ENCODE data around the gene PIGZ.
A peak's percentile ranks its signal among the peaks of the same experiment; 100 is the strongest.

Gene PIGZ

GRCh38 chr3:196976941-196977340 is 8.3 kb upstream of the PIGZ start:
- DNase-seq, result no peak

GRCh38 chr3:196975349-196975748 is 6.7 kb upstream of the PIGZ start:
- DNase-seq, result no peak

- DNase-seq, result no peak
Observed at GRCh38 chr3:196974661-196975060, 6.0 kb upstream of the PIGZ start.

DNA sequence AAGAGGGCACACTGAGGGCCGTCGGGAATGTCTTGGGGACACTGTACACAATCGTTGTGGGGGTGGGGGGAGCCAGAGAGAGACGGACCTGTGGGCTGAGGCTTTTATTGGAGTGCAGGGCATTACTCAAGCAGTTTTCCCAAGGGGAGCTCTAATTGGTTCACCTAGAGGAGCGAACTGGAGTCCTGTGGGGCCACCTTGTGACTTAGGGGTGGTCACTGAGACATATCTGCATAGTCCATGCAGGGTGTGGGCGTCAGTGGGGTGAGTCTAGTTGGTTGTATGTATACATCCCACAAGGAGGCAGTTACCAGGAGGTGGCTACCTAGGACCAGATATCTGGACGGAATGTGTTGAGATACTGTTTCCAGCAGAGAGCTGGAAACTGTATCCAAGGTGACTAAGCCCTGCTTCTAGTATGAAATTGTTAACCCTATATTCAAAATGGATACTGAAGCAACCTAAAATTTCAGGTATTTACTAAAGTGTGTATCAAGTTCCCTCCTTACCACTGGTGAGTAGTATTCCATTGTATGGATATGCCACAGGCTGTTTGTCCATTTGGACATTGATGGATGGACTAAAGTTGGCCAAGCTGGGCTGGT is 2.6 kb upstream of the PIGZ start:
- no peak for DNase-seq

DNA sequence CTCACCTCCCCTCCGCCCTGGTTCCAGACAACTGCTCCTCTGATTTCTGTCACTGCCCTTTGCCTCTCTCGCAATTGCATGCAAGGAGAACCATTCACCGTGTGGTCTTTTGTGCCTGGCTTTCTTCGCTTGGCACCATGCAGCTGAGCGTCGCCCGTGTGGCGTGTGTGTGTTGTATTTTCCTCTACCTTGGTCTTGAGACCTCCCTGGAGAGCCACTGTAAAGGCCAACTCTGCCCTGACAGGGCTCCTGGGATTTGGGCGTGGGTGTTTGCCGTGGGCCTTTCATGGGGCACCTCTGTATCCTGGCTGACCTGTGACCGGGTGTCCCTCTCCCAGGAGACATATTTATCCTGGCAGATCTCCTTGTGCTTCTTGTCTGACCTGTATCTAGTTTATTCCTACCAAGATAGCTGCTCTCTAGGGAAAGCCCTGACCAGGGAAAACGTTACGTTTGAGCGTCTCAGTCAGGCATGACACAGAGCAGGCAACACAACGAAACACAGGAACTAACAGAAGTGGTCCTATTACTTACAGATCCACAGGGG is 2.0 kb upstream of the PIGZ start:
- DNase-seq, result no peak

DNA sequence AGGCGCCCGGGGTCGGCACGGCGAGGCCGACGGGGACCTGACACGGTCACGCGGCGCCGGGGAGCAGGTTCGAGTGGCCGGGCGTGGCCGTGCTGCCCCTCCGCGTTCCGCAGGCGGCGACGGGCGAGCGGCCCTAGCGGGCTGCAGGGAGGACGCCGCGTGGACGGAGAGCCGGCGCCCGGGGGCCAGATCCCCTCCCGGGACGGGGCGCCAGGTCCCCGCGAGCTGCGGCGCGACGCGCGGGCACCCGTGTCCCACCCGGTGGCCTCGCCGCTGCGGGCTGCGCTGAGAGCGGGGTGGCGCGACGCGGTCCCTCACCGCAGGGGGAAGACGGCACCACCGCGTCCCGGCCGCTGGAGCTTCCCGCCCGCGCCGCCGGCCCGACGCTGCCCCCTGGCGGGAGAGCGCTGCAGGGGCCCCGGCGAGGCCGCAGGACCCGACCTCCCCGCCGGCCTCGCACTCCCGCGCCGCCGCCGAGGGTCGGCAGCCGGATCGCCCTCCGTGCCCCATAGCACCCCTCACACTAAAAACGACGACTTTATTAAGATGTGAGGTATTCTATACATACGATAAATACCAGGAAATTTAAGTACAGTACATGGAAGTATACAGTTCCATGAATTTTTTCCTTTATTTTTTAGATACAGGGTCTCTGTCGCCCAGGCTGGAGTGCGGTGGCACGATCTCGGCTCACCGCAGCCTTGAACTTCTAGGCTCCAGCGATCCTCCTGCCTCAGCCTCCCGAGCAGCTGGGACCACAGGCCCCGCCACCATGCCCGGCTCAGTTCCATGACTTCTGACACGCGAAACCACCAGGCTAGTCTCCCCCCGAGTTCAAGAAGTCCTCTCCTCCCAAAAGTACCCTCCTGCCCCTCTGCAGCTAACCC is 1.3 kb upstream of the PIGZ start:
- DNase-seq, result peak; percentile 72

GRCh38 chr3:196969134-196969659 is 564 bp upstream of the PIGZ start:
- DNase-seq, result peak; percentile 28

DNA sequence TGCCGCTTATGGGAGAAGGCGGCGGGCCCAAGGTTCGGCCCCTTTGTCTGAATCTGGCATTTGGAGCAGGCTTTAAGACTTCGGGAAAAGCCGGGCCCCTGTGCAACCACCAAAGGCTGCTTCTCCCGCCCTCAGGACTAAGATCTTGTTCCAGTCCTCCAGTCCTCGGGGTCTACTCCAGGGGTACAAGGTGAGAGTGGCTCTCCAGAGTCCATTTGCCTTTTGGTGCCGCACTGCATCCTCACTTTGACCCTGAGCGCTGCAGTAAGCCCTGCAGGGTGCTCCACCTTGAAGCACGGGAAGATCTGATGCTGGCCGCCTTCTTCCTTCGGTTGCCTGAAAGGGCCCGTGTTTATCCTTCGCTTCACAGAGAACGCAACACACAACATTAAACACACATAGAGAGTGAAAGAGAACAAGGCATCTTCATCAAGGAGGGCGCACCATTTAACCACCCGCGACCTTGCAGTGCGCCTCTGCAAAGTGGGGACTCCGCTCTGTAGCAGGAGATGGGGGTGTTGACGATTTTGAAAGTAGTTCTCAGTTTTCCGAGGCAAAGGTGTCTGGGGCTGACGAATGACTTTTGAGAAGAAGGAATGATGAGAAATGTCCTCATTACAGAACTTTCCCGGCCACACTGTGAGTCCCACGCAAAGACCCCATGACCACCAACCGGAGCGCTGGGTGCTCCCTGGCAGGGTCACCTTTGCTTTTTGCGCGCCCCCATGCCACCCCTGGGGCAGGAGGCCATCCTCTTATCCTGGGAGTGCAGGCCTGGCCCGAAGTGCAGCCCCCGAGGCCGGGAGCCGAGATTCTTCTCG is 1.0 kb downstream of the PIGZ start:
- DNase-seq, result no peak

DNA sequence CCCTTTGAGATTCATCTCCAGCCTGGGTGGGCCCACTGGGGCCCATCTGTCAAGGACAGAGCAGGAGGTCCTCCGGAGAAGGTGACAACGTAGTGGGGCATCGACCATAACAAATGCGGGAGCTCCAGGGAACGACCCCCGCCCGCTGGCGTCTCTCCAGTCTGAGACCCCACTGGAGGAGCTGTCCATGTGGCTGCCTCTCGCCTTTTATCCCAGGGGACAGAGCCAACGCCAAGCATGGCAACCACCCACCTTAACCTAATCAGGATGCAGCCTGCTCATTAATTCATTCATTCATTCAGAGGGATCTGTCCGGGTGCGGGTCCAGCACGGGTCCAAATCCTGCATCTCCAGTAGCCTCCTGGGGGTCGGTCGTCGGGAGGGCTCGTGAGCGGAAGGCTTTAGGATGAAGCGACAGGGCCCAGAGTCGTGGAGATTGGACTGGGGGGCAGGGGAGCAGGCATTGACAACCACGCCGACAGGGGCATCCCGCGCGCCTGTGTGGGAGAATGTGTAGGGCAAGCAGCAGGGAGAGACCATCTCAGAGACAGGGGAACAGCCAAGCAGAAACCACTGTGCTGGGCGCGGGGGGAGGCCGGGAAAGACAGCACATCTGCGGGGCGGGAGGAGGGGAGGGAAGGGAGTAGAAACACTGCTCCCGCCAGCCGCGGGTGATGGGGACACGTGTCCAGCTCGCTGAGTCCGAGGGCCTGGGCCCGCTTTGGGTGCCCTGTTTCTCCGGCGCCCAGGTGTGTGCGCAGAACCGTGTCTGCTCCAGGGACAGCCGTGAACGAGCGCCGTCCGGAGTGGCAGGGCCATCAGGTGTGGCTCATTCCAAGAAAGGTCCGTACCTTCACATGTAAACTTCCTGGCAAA is 1.9 kb downstream of the PIGZ start:
- DNase-seq, result no peak

DNA sequence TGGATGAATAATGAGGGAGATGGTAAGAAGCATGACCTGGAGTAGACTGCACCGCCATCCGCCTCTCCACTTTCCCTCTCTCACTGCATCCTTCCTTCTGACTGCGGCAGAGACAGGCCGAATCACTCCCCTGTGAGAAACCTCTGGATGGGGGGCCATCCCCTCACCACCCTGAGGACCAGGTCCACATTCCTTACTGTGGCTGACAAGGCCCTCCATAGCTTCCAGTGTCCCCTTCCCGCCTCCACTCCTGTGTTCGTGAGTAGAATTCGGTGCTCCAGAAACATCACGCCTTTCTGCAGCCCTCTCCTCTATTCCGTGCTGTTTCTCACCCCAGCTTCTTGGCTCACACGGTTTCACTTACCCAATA is 2.8 kb downstream of the PIGZ start:
- DNase-seq, result no peak

DNA sequence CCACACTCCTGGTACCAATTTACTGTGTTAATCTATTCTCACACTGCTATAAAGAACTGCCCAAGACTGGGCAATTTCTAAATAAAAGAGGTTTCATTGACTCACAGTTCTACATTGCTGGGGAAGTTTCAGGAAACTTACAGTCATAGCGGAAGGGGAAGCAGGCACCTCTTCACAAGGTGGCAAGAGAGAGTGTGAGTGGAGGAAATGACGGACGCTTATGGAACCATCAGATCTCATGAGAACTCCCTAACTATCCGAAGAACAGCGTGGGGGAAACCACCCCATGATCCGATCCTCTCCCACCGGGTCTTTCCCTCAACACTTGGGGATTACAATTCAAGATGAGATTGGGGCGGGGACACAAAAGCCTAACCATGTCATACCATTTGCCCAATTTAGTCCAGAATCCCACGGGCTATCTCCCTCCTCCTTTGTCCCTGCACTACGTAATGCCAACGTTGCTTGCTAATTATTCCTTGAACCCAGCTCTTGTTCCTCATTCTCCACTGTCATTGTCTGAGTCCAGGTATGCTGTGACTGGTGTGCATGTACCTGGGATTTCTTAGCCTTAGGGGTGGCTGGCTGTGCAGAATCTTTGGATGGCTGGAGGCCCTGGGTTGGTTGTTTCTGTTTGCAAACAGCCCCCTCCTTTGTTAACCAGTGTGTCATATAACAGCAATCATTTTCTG is 3.4 kb downstream of the PIGZ start:
- no peak for DNase-seq

DNA sequence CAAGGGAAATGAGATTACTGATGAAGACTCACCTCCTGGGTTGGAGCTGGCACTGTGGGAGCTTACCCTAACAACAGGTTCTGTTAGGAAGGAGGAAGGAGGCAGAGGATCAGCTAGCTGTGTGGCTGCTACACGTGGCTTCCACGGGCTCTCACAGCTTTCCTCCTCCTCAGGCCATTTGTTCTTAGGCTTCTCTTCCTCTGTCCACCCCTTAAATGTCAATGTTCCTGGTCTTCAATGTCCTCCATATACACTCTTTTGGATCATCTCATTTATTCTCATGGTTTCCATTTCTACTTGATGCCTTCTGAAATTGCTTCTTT is 5.0 kb downstream of the PIGZ start:
- DNase-seq, result no peak

- no peak for DNase-seq
Observed at GRCh38 chr3:196962930-196963630, 5.6 kb downstream of the PIGZ start.

GRCh38 chr3:196962108-196962929 is 6.3 kb downstream of the PIGZ start:
- DNase-seq, result no peak

DNA sequence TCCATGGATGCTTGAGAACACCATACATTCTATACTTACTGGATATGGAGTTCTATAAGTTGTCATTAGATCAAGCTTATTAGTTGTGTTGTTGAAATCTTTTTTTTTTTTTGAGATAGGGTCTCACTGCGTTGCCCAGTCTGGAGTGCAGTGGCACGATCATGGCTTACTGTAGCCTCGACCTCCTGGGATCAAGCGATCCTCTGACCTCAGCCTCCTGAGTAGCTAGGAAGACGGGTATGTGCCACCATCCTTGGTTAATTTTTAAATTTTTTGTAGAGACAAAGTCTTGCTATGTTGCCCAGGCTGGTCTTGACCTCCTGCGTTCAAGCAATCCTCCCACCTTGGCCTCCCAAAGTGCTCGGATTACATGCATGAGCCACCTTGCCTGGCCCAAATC is 13.8 kb downstream of the PIGZ start:
- no peak for DNase-seq

GRCh38 chr3:196951371-196951770 is 17.3 kb downstream of the PIGZ start:
- no peak for DNase-seq

- no peak for DNase-seq
Observed at GRCh38 chr3:196949750-196950149, 18.9 kb downstream of the PIGZ start.

DNA sequence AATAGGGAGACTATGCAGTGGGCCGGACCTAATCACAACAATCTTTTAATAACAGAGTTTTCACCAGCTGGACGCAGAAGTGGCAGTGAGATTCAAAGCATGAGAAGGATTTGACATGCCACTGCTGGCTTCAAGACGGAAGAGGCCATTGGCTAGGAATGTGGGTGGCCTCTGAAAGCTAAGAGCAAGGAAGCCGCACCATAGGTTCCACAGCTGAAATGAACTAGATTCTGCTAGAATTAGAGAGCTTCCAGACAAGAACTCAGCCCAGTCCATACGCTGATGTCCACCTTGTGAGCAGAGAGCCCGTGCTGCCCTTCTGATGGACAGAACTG is 19.4 kb downstream of the PIGZ start:
- no peak for DNase-seq

GRCh38 chr3:196948442-196949284 is 20.0 kb downstream of the PIGZ start:
- no peak for DNase-seq
